Esophagus squamous epithelium (tissue), 5 donors: ENCODE data around the gene AKNA. TPM values are rescaled to one million over a fixed set of nuclear protein-coding genes. Genes with fewer than 3 reads are reported as not detected.

Experiments
- DNase-seq: peaks from one replicate; lab custom pipeline; 2025; lab: John Stamatoyannopoulos, UW
- H3K27ac ChIP-seq, 4 donors: fragments of 200-600 bp; sonication (generic); one replicate each; pipeline ENCODE4 v1.5.1; 2016 to 2019; ENCODE audit warnings: mild to moderate bottlenecking in 1 of 4
- H3K27me3 ChIP-seq, 4 donors: fragments of 200-600 bp; sonication (generic); 1 replicate in 3 of 4; 2 replicates in 1 of 4; pipeline versions ENCODE4 v1.5.1 to v1.6.0; 2017 to 2021; ENCODE audit warnings: antibody characterized with exemption in 1 of 4
- H3K36me3 ChIP-seq, 3 donors: fragments of 200-600 bp; sonication (generic); one replicate each; pipeline ENCODE4 v1.5.1; 2016 to 2019
- H3K4me1 ChIP-seq, 3 donors: fragments of 200-600 bp; sonication (generic); one replicate each; pipeline ENCODE4 v1.5.1; 2017 to 2019
- H3K4me3 ChIP-seq, 4 donors: fragments of 200-600 bp; sonication (generic); 1 replicate in 3 of 4; 2 replicates in 1 of 4; pipeline ENCODE4 v1.5.1; 2016 to 2019; ENCODE audit warnings: mild to moderate bottlenecking in 2 of 4, moderate library complexity in 1 of 4
- H3K9me3 ChIP-seq, 3 donors: fragments of 200-600 bp; sonication (generic); one replicate each; pipeline ENCODE4 v1.5.1; 2016 to 2019
- POLR2A ChIP-seq, 4 donors: fragments of 450-650 bp; IDR thresholded peaks; one replicate each; pipeline ENCODE4 v1.6.1; 2017; ENCODE audit warnings: antibody characterized with exemption in 4 of 4, mild to moderate bottlenecking in 4 of 4, moderate library complexity in 3 of 4
- WGBS, 2 donors: methylation state at CpG; one replicate each; pipeline ENCODE4 v1.1.5; 2018; 5-methylcytosine and 5-hydroxymethylcytosine counted together
- intact Hi-C: fragments of 100-400 bp; cut with DNase I; formaldehyde crosslinking; loops from one replicate; pipeline ENCODE4 v1.15.0; 2022
- total RNA-seq, 4 donors: library from RNA; depleted of rRNA; stranded (reverse); fragments of >200 nt; gene quantifications; one replicate each; pipeline ENCODE4 v1.1.0, GENCODE V29; 2016
- TF ChIP-seq, protein P1 (sequence below), 6 experiments: fragments of 450-650 bp in 4 of 6; fragments of 200-600 bp in 2 of 6; sonication (generic) in 2 of 6; IDR thresholded peaks; one replicate each; pipeline ENCODE4 v1.5.1; 2016 to 2019; ENCODE audit warnings: antibody characterized with exemption in 6 of 6, mild to moderate bottlenecking in 4 of 6, moderate library complexity in 4 of 6
- donor health status: DM: yes; HTN: yes; CAD: no.

The AKNA gene
- total RNA-seq, 4 donors from 2014 or later, result 6.1 to 25.0 (median 7.6) TPM

DNA sequence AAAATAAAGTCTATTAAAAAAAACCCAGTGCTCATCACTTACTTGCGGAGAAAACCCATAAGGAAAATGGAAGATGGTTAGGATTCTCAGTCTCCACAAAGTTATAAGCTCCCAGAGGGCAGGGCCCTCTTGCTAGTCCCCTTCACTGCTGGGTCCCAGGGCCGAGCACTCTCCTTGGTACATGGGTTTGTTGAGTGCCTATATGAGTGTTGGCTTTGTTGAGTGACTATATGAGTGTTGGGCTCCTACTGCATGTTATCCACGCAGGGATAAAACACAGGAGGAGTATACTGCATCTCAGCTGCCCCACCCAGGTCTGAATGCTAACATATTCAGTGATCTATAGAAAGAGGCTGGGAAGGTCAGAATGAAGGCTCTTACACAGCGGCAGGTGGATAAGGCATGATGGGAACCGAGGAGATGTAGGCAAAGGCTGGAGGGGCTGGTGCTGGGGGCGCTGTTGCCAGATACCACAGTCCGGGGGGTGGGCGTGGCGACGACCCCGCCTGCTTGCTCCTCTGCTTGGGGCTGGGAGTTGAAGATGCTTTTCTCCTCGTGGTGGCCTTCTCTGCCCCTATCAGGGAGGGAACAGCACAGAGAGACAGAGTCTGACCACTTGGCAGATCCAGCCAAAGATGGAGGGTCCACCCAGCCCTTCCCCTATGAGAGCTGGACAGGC lies 46.5 kb downstream of the AKNA start:
- intact Hi-C loops, result no loop called here
- no peaks in the 10 kb centered on the region for H3K27me3 ChIP-seq
- H3K4me3 ChIP-seq, result no peak overlapping the region
- H3K4me1 ChIP-seq, result peaks cover 0 to 6% (median 0%) of the 10 kb centered on the region in 3 donors
- H3K36me3 ChIP-seq, result peaks cover 58 to 100% (median 71%) of the 10 kb centered on the region in 3 donors
- no peaks in the 10 kb centered on the region for H3K9me3 ChIP-seq
- 87 to 89% methylated on average over 11 to 12 of the region's 12 CpGs for WGBS, 2 donors
- H3K27ac ChIP-seq, result no peak overlapping the region
- TF ChIP-seq, protein P1, sequence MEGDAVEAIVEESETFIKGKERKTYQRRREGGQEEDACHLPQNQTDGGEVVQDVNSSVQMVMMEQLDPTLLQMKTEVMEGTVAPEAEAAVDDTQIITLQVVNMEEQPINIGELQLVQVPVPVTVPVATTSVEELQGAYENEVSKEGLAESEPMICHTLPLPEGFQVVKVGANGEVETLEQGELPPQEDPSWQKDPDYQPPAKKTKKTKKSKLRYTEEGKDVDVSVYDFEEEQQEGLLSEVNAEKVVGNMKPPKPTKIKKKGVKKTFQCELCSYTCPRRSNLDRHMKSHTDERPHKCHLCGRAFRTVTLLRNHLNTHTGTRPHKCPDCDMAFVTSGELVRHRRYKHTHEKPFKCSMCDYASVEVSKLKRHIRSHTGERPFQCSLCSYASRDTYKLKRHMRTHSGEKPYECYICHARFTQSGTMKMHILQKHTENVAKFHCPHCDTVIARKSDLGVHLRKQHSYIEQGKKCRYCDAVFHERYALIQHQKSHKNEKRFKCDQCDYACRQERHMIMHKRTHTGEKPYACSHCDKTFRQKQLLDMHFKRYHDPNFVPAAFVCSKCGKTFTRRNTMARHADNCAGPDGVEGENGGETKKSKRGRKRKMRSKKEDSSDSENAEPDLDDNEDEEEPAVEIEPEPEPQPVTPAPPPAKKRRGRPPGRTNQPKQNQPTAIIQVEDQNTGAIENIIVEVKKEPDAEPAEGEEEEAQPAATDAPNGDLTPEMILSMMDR (IDR thresholded peaks at IDR 0.05), result no peak
- no peak for TF ChIP-seq POLR2A (IDR thresholded peaks at IDR 0.05)
- DNase-seq, result no peak

- Histone ChIP-seq H3K36me3 (peaks cover 41 to 87% (median 52%) of the 10 kb centered on the region in 3 donors), H3K27ac (no peak overlapping the region), H3K27me3 (no peaks in the 10 kb centered on the region), H3K9me3 (no peaks in the 10 kb centered on the region), H3K4me3 (no peak overlapping the region), H3K4me1 (peaks cover 0 to 6% (median 0%) of the 10 kb centered on the region in 3 donors)
- no peak for DNase-seq
- no peak for TF ChIP-seq POLR2A (IDR thresholded peaks at IDR 0.05)
- TF ChIP-seq, protein P1 (IDR thresholded peaks at IDR 0.05), result peak; percentile 51 to 72 (median 65)
- WGBS, 2 donors, result 85 to 91% methylated on average over 14 to 16 of the region's 16 CpGs
- intact Hi-C loops, result no loop called here
Observed at GRCh38 chr9:114339130-114339908, 48.5 kb downstream of the AKNA start.

DNA sequence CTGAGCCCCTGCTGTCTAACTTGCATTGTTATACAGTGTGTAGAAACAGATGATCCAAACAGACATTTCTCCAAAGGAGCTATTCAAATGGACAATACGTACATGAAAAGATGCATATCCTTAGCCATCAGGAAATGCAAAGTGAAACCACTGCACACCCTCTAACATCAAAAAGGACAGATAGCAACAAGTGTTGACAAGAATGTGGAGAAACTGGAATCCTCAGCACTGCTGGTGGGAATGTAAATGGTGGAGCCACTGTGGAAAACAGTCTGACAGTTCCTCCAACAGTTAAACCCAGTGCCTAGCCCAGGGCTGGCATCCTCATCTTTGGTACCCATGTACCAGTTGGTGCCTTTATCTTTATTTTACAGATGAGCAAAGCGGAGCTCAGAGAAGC lies 49.6 kb downstream of the AKNA start:
- intact Hi-C loops, result no loop called here
- Histone ChIP-seq H3K4me3 (no peak overlapping the region), H3K36me3 (peaks cover 30 to 75% (median 48%) of the 10 kb centered on the region in 3 donors), H3K27ac (no peak overlapping the region), H3K27me3 (no peaks in the 10 kb centered on the region), H3K9me3 (no peaks in the 10 kb centered on the region), H3K4me1 (peaks cover 0 to 2% (median 0%) of the 10 kb centered on the region in 3 donors)
- DNase-seq, result no peak
- 82 to 86% methylated on average over 2 of the region's 2 CpGs for WGBS, 2 donors
- TF ChIP-seq POLR2A (IDR thresholded peaks at IDR 0.05), result no peak
- TF ChIP-seq, protein P1 (IDR thresholded peaks at IDR 0.05), result no peak

DNA sequence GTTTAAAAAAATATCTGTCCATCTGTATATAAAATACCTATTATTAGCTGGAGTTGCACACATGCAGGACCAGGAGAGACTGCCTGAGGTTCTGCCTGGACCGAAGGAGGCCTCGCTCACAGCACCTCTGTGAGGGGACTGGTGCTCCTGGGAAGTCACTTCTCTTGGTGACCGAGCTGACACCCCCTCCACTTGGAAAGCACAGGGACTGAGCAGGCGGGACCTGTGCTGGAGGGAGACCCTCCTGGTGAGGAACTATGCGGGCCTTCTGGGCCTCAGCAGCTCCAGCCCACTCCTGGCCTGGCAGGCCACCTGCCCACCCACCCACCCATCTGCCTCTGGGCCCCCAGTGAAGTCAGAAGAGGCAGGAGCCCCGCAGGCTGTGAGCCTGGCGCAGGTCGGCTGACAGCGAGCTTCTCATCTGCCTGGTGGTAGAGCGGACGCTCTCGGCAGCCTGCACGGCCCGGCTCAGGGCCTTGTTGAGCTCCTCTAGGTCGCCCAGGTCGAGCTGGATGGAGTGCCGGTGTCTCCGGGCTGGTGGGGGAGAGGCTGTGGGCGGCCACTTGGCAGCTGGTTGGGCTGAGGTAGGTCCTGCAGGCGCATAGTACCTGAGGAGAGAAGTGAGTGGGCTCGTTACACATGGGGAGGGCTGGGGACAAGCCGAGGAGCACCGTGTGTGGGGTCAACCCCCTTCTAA lies 50.9 kb downstream of the AKNA start:
- WGBS, 2 donors, result 80 to 100% methylated on average over 3 to 7 of the region's 23 CpGs
- peaks cover 23 to 62% (median 39%) of the 10 kb centered on the region in 3 donors for H3K36me3 ChIP-seq
- TF ChIP-seq, protein P1 (IDR thresholded peaks at IDR 0.05), result no peak
- no peak for TF ChIP-seq POLR2A (IDR thresholded peaks at IDR 0.05)

More for the DNA sequence above, 50.9 kb downstream of the AKNA start:
- no peaks in the 10 kb centered on the region for H3K9me3 ChIP-seq
- intact Hi-C loops, result no loop called here
- H3K27me3 ChIP-seq, result no peaks in the 10 kb centered on the region
- H3K4me3 ChIP-seq, result no peak overlapping the region
- H3K4me1 ChIP-seq, result no peaks in the 10 kb centered on the region
- no peak for DNase-seq
- H3K27ac ChIP-seq, result no peak overlapping the region
